Measurements from ENCODE around the gene TRABD2B.

TRABD2B gene

DNA sequence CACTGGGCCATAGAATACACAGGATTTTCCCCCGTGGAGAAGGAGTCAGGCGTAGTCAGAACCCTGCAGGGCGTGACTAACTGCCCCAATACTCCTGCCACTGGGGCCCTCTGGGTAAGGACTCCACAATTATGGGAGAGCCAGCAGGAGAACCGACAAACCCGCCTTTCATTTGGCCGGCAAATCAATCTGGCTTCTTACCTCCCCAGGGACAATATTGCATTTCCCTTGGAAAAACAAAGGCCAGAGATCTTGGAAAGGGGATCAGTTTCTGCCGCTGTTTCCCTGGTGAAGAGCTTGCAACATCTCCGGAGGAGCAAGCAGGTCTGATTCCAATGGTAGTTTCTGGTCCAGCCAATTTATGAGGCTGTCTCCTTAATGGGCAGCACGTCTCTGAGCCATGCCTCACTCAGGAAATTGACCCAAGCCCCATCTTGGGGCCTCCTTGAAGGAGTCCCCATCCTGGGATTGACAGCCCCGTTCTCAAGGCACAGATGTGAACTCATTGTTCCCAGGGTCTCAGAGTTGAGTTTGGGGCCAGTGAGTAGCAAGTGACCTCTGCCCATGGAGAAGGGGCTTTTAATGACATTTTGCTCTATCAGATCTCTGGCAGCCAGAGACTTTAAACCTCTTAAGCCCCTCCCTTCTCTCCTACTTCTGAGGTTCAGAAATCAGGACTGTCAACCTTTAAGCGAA is 4.3 kb downstream of the TRABD2B start:
- DNase-seq (ENCODE audit: low spot score) = no peak

DNA sequence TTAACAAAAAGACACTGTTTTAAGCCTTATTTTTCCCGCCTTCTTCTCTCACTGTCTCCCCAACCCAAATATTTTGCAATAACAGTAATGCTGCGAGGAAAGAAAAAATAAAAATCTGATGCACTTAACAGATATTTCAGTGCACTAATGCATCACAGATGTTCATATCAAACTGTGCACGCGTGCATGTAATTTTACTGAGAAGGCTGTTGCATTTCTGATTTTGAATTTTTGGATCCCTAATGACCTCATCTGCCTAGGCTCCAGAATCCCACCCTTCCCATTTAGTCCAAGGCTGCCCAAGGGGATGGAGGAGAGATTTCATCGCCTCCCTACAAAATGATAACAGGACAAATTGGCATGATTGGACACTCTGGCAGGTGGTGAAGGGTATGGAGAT is 5.5 kb downstream of the TRABD2B start:
- DNase-seq (ENCODE audit: low spot score) = no peak

DNA sequence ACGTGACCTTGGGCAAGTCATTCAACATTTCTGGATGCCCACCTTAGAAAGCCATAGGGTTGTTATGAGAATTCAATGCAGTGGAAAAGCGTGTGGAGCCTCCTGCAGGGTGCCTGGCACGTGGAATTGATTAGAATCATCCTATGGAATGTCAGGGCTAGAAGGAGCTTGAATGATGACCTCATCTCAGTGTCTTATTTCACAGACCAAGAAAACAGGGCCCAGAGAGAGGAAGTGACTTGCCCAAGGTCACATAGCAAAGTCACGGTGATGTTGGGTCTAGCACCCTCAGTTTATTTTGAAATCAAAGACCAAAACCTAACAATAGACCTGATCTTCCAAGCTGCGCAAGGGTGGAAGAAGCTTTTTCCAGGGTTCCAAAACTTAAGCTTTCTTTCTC is 6.0 kb downstream of the TRABD2B start:
- no peak for DNase-seq (ENCODE audit: low spot score)

DNA sequence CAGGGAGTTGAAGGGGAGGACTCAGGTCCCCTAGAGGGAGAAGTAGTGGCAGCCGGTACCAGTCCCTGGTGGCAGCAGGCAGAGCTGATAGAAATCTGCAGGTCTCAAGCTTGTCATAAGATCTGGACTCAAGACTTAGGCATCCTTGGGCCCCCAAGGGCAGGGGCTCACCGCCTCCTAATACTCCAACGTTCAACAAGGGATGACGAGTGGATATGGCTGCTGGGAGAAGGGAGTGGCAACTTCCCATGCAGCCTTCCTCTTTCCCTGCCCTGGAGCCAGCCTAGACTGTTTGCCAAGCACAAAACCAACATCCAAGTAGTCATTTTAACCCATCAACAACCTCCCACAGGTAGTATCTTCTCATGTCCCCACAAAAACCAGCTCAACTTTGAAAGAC is 6.9 kb downstream of the TRABD2B start:
- no peak for DNase-seq (ENCODE audit: low spot score)

DNA sequence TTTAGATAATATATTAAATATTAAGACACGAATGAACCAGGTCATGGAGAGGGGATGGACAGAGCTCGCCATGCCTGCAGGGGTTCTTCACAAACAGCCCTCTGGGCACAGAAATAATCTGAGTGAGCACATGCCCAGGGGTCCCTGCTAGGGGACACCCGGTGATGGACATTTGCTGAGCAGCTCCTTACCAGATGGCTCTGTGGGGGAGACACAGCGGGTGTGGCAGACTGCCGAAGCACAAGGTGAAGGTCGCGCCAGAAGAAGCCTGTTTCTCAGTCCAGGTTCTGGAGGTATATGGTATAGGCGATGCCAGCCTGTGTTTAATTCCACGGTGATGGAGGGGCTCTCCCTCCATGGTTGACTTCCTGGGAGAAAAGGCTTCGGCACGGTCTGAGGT is 9.6 kb downstream of the TRABD2B start:
- no peak for DNase-seq (ENCODE audit: low spot score)

DNA sequence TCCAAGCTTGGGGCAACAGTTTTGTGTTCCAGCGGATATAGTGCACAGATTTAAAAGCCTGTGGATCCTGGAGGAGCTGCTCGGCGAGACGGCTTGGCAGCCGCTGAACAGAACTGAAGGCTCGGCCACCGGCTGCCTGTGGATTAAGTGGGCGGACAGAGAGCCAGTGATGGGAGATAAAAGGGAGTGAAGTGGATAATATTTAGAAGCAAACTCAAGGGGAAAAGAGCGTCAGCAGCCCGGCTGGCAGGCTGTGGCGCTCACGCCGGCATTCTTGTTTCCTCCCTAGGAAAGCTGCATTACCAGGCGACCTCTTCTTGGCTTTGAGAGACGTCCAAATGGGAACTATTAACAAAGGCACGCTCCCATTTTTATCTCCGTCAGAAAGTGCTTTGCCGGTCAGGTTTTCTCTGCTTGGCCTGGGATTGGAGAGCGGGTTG is 10.4 kb downstream of the TRABD2B start:
- DNase-seq (ENCODE audit: low spot score) = no peak

DNA sequence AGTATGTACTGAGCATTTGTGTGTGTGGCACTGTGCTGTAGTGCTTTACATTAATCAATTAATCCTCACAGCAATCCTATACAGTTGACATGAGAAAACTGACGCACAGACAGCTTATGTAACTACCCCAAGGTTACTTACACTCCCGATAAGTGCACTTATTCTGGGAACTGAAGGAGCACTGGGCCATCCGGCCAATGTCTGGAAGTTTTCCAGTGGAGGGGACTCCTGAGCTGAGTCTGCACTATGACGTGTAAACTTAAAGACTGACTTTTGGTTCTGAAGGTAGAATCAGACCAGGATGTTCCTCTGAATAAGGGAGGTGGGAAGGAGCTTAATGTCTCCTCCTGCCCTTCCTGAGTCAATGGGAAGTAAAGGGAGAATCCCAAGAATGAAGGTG is 12.2 kb downstream of the TRABD2B start:
- no peak for DNase-seq (ENCODE audit: low spot score)

DNA sequence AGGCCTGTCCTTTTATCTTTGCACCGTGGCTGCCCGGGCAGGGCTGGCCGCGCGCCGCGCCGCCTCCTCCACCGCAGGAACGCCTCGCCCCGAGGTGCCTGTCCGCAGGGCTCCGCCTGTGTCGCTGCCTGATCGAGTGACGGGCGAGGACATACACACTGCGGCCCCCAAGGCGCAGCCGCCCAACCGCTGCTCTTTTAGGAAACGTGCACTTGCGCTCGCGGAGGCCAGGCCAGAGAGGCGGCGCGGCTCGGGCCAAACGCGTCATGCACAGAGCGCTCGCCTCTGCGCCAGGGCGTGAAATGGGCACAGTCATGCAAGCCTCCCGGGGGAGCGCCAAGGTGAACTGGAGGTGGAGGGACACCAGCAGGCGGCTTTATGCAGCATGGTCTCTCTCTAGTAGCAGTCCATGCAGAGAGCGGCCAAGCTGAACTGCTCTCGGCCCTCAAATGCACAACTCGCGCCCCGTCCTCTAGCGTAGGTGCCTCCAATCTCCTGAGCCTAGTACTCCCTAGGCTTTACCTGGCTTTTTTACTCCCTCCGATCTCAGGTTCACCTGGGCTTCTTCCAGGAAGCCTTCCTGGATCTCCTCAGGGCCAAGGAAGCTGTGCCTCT is 12.9 kb downstream of the TRABD2B start:
- DNase-seq (ENCODE audit: low spot score) = no peak

DNA sequence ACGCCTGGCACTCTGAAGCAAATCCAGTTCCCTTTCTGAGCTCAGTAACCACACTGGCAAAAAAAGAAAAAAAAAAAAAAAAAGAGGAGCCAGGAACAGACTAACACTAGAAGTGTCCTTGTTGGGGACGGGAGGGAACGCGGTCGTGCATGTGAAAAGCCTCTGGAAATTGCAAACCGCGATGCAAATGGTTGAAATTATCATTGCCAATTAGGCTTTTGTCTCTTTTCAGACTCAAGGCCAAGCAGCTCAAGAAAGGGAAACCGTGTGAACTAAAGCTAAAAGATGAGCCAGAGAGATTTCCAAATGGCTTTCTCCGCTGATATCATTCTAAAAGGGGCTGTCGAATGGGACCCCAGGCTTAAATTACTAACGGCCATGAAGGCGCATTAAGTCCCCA is 13.5 kb downstream of the TRABD2B start:
- no peak for DNase-seq (ENCODE audit: low spot score)

DNA sequence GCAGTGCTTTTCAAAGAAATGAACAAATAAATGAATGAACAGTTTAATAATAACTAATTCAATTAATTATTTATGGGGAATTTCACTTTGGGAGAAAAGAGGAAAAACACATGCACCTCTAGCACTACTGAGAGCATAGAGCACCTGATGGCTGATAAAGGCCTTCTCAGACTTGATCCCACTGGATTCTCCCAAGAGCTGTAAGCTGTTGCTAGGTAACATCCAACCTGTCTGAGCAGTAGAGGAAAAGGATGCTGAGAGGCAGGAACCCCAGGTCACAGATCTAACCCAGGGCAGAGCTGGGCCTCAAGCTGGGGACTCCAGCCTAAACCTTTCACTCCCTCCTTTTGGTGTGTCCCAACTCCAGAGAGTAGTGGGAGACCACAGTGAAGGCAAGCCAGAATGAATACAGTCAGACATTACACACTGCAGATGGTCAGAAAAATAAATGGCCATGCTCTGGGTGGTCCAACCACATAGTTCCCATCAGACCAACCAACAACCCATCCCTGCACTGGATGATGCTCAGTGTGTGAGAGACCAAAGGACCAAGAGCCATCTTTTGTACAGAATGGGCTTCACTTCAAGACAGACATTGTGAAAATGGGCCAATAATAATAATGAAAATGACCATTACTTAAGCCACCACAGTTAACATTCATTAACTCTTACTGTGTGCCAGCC is 15.4 kb downstream of the TRABD2B start:
- no peak for DNase-seq (ENCODE audit: low spot score)

DNA sequence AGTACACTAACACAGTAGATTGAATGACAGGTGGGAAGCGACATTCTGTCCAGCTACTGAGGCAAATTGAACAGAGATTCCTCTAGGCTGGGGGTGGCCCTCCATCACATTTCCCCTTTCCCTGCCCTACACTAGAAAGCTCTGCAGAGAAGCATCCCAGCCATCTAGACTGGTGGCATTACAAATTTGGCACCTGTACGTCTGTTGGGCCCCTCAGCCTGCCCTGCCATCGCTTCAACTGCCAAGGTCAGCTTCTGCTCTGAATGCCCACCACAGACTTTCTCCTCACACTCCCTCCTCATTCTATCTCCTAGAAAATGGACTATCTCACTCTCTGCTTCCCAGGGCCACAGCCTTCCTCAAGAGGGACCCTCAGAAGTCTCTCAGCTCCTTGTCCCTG is 16.7 kb downstream of the TRABD2B start:
- no peak for DNase-seq (ENCODE audit: low spot score)

DNA sequence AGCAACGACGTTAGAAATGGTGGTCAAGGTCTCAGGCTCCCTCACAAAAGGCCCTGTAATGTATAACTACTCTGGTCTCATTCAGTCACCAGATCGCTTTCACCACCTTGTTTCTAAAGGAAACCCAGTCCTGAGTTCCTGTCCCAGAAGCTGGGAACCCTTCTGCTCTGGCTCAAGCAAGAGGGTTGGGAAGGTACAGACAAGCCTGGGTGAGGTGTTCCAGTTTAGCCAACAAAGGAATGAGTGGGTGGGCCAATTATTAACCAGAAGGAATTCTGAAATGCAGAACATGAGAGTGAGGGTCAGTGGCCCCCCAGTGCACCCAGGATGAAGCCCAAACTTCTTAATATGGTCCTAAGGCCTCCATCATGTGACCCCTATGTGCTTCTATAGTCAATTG is 17.5 kb downstream of the TRABD2B start:
- DNase-seq (ENCODE audit: low spot score) = no peak

DNA sequence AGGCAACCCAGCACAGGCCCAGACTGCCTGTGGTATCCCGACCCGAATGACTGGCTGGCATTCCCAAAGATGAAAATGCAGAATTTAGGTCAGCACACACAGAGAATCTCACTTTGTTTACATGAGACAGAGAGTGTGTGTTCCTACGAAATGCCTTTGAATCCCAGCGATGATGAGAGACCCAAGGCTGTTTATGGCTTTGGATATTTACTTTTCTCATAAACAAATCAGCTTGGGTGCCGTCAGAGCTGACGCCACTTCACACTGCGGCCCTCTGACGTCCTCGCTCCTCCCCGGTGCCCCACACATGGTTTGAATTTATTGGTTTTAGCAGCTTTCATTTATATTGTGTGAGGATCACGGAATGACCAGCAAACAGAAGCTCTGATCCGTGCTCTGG is 18.7 kb downstream of the TRABD2B start:
- DNase-seq (ENCODE audit: low spot score) = no peak

DNA sequence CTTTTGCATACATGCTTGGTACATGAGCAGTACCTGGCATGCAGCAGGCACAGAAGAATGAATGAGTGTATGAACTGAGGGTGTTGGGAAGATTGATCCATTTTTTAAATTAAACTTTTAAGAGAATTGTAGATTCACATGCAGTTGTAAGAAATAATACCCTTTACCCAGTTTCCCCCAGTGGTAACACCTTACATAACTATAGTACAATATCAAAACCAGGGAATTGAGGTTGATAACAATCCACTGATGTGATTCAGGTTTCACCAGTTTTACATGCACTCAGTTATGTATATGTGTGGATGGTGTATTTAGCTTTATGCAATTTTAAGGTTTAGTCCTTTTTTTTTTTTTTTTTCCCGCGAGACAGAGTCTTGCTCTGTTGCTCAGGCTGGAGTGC is 20.5 kb downstream of the TRABD2B start:
- DNase-seq (ENCODE audit: low spot score) = no peak

DNA sequence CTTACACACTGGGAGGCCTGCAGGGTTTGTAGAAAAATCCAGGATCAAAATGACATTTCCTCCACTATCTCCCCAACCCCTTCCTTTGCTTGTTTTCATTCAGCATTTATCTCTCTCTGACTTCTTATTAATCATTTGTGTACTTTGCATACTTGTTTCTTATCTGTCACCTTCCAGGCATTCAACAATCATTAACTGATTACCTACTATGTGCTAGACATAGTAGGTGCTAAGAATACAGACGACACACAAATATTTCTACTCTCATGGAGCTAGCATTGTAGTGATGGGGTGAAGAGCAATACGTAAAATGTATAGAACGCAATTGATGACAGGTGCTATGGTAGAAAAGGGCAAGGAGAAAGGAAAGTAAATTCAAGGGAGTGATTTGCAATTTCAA is 20.9 kb downstream of the TRABD2B start:
- no peak for DNase-seq (ENCODE audit: low spot score)

DNA sequence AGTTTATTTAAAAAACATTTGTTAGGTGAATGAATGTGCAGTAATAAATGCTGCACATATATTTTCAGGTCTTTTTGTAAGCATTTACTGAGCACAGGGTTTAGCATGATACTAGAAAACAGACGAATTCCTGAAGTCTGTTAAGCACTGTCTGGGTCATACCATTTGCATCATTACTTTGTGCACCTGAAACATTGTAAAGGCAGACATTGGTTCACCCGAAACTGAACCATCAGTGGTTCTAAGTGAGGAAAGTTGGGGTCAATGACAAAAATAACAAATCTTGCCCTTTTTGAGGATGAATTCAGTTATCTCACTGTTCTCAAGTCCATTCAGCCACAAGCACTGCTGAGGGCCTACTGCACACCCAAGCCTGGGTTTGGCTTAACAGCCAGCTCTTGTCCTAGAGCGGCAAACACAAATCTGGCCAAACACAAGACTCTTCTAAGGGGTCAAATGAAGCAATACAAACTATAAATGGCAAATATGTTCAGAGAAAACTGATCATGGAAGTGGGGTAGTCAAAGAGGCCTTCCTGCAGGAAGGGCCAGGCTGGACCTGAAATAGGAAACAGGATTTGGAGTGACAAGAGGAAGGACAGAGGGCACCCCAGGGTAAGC is 21.8 kb downstream of the TRABD2B start:
- DNase-seq (ENCODE audit: low spot score) = no peak

DNA sequence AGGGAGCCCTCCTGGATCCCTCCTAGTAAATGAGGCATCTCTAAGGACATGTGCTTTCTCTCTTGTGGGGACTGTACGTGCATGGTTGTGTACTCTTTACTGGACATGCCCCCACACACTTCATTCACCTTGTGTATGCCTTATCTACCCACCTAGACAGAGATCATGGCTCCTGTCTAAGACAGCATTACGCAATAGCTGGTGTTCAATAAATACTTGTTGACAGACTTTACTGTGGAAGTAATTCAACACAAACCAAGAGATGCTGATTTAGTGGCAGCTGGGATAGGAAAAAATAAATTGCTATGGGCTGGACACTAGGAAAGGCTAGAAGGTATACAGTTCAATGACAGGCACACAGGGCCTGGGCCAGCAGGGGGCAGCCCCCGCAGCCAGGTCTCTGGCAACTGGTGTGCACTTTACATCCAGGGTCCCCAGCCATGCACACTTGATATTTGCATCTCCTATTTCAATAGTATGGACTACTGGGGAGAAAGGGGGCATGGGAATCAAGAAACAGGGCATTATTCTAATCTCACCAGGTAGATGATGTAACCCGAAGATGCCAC is 24.2 kb downstream of the TRABD2B start:
- DNase-seq (ENCODE audit: low spot score) = no peak

DNA sequence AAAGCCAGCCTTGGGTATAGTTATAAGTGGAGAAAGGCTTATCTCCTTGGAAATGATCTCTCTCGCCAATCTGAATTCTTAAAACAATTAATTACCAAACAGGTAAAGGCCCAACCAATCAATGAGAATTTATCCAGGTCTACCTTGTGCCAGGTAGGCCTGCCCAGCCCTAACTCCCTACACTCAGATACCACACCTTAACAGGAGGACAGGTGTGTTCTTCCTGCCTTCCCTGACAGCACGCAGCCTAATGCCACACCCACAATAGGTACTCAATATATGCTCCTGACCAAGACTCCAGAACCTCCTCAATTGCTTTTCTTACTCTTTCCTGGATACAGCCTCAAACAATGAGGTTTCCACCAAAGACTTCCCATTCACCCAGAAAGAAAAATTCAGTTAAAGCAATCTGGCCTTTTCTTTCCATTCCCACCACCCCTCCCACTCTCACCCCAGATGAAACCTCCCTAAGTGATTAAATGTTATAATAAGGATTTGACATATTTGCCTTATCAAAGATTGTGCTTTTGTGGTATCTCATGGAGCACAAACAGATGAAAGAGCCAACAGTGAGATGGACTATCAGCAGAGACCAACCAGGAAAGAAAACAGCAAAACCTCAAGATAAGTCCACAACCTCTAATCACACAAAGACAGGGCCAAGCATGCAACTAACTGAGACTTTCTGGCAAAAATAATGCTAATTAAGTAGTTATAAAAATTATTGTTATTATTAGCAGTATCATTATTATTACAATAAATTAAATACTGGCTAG is 25.6 kb downstream of the TRABD2B start:
- no peak for DNase-seq (ENCODE audit: low spot score)

DNA sequence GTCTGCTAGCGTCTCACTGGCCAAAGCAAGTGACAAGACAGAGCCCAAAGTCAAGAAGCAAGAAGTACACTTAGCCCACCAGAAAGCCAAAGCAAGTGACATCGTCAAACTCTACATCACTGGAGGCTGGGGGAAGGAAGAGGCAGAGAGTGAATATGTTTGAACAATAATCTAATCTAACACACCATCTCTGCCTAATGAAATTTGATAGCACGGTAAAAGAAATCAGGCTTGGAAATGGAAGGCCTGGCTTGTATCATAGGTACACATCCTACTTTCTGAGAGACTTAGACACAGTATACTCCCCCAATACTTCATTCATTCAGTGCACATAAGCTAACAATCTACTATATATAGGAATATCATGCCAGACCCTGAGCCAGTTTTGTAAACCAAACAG is 26.3 kb downstream of the TRABD2B start:
- DNase-seq (ENCODE audit: low spot score) = no peak

DNA sequence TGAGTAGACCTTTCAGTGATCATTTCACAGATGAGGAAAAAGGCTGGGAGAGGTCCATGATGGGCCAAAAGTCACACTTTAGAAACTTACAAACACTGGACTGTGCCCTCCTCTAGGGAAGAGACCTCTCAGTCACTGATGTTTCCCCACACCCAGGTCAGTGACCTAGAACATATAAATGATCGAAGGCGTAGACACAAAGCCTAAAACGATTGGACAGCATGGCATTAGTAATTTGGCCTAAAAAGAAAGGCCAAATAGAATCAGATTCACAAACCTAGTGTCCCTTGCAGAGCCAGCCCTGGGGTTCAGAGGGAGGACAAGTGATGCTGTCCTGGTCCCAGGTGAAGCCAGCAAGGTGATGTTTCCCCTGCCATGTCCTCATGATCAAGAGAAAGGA is 27.7 kb downstream of the TRABD2B start:
- no peak for DNase-seq (ENCODE audit: low spot score)

DNA sequence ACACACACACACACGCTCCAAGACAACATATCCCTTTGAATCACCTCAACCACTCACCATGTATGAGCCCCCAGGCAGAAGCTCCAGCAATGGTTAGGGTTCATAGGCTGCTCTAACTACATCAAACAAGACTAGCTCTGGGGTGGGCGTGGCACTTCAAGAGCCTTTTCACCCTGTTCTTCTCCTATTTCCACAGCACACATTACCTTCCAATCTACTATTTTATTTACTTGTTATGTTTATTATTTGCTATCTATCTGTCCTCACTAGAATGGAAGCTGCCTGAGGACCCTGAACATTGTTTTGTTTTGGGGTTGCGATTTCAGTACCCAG is 28.7 kb downstream of the TRABD2B start:
- no peak for DNase-seq (ENCODE audit: low spot score)

DNA sequence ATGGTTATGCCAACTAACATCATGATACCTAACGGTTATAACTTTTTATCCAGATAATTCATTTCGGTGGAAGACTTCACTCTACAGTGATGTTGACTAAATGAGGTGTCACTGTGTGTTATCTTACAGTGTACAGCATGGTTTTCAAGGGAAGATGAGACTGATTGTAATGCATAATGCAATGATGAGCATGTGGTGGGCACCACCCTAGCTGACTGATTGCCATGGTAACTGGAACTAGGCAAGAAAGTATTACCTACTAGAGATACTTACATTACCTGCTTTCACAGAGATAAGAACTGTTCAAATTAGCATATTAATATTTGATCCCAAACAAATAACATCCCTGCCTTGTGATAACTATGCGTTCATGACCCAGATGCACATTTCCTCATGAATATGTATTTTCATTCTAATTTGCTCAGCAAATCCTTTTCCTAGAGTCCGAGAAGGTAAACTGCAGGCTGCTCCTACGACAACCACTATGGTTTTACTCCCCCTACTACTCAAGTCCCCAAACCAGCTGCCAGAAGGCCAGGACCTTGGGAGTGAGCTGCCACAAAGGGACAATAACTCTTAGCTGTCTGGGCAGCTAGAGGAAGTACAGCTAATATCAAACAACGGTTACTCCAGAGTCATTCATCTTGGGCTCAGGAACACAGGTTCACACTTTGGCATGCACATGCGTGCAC is 29.2 kb downstream of the TRABD2B start:
- no peak for DNase-seq (ENCODE audit: low spot score)
